Measurements from ENCODE around the gene KREMEN1.

Gene KREMEN1

GRCh38 chr22:29093501-29094300 lies 20.9 kb downstream of the KREMEN1 start:
- peak; percentile 38 for DNase-seq (ENCODE audit: low read depth, low spot score)
- POLR2A ChIA-PET, result interaction anchor here (0.6 kb wide), 1 partner anchor 19 kb away, joined by 3 read pairs; no protein-coding TSS in a partner anchor
- no peak overlapping the region for H3K4me3 ChIP-seq (ENCODE audit: low read depth, low read length)
- no peak for TF ChIP-seq CTCF (IDR thresholded peaks at IDR 0.05; ENCODE audit: insufficient read depth, low read length, missing control alignments)
- CTCF ChIA-PET, result interaction anchor here (0.9 to 1.3 kb wide), 3 partner anchors 11 to 152 kb away, joined by 3 to 8 read pairs (median 4); no protein-coding TSS in a partner anchor

- H3K4me3 ChIP-seq (ENCODE audit: low read depth, low read length), result no peak overlapping the region
- TF ChIP-seq CTCF (IDR thresholded peaks at IDR 0.05; ENCODE audit: insufficient read depth, low read length, missing control alignments), result no peak
- POLR2A ChIA-PET, result no interaction called here
- CTCF ChIA-PET, result interaction anchor here (0.5 to 2.3 kb wide), 2 partner anchors 240 to 490 kb away, joined by 3 to 8 read pairs; no protein-coding TSS in a partner anchor
- no peak for DNase-seq (ENCODE audit: low read depth, low spot score)
These were observed 22.6 kb downstream of the KREMEN1 start for GRCh38 chr22:29095459-29095858.

GRCh38 chr22:29096736-29097669 lies 24.2 kb downstream of the KREMEN1 start:
- no peak for TF ChIP-seq CTCF (IDR thresholded peaks at IDR 0.05; ENCODE audit: insufficient read depth, low read length, missing control alignments)
- H3K4me3 ChIP-seq (ENCODE audit: low read depth, low read length), result no peak overlapping the region
- DNase-seq (ENCODE audit: low read depth, low spot score), result no peak
- ChIA-PET POLR2A (no interaction called here), CTCF (interaction anchor here (1.6 to 2.3 kb wide), 2 partner anchors 57 to 241 kb away, joined by 8 to 9 read pairs; no protein-coding TSS in a partner anchor)

GRCh38 chr22:29098296-29098695 lies 25.5 kb downstream of the KREMEN1 start:
- CTCF ChIA-PET, result no interaction called here
- no peak overlapping the region for H3K4me3 ChIP-seq (ENCODE audit: low read depth, low read length)
- TF ChIP-seq CTCF (IDR thresholded peaks at IDR 0.05; ENCODE audit: insufficient read depth, low read length, missing control alignments), result no peak
- POLR2A ChIA-PET, result no interaction called here
- no peak for DNase-seq (ENCODE audit: low read depth, low spot score)

- POLR2A ChIA-PET, result no interaction called here
- DNase-seq (ENCODE audit: low read depth, low spot score), result no peak
- CTCF ChIA-PET, result interaction anchor here (1.5 kb wide), 1 partner anchor 9 kb away, joined by 3 read pairs; no protein-coding TSS in a partner anchor
- H3K4me3 ChIP-seq (ENCODE audit: low read depth, low read length), result no peak overlapping the region
- no peak for TF ChIP-seq CTCF (IDR thresholded peaks at IDR 0.05; ENCODE audit: insufficient read depth, low read length, missing control alignments)
These were observed 29.5 kb downstream of the KREMEN1 start for GRCh38 chr22:29102300-29102699.
